GM12878 (cell line): ENCODE measurements around the gene LRFN2. TPM values are rescaled to one million over a fixed set of nuclear protein-coding genes. Genes with fewer than 3 reads are reported as not detected.

Experiments
- ATAC-seq: fragments of 200-7000 bp; cut with Tn5 transposase; 3 replicates; pipeline ENCODE4 v1.9.1; 2020; ENCODE audit warnings: mild to moderate bottlenecking, moderate library complexity
- BruUV-seq: library from RNA; stranded (reverse); fragments of 400-500 nt; replicated peaks from 2 replicates; lab custom pipeline; 2021; lab: Mats Ljungman, UMichigan
- CTCF ChIA-PET: fragments of 300-600 bp; sonication (Branson Sonifier 250); formaldehyde crosslinking; extraction: SDS; loops from one replicate; lab custom pipeline; 2021; ENCODE audit warnings: inconsistent platforms; lab: Yijun Ruan, JAX
- POLR2A ChIA-PET: fragments of 350-600 bp; formaldehyde crosslinking; extraction: SDS; loops from one replicate; lab custom pipeline; 2021; ENCODE audit warnings: inconsistent platforms; lab: Charles Lee
- RAD21 ChIA-PET: fragments of 300-600 bp; sonication (Branson Sonifier 250); formaldehyde crosslinking; loops from one replicate; lab custom pipeline; 2023; ENCODE audit warnings: antibody characterized with exemption; ENCODE audit not compliant: unreplicated experiment; lab: Charles Lee
- SMC1A ChIA-PET: fragments of 300-600 bp; sonication (Branson Sonifier 250); formaldehyde crosslinking; loops from one replicate; lab custom pipeline; 2023; ENCODE audit not compliant: unreplicated experiment, uncharacterized antibody; lab: Charles Lee
- DNase-seq: peaks from one replicate; pipeline ENCODE4 v3.0.0-alpha.2; 2011; ENCODE audit warnings: low read depth, low spot score
- FAIRE-seq: peaks from 3 replicates; lab custom pipeline; 2011; peaks lifted over from hg19 to GRCh38; lab: Jason Lieb, UNC
- H2AFZ ChIP-seq: 2 replicates; pipeline ENCODE4 v1.6.0; 2011; ENCODE audit warnings: low read depth, low read length, control low read depth; ENCODE audit not compliant: control insufficient read depth
- H3K27ac ChIP-seq: 2 replicates; pipeline ENCODE4 v1.5.1; 2011; ENCODE audit warnings: control low read depth; ENCODE audit not compliant: control insufficient read depth, insufficient read depth
- H3K27me3 ChIP-seq, 2 experiments: replicated peaks in 1 of 2; 2 replicates each; pipeline versions ENCODE4 v1.6.0 to v1.6.1; 2011; ENCODE audit warnings: low read length in 1 of 2; ENCODE audit not compliant: control insufficient read depth in 2 of 2, insufficient read depth in 2 of 2
- H3K36me3 ChIP-seq, 2 experiments: 2 replicates each; pipeline ENCODE4 v1.5.1; 2011; ENCODE audit warnings: low read length in 1 of 2; ENCODE audit not compliant: control insufficient read depth in 2 of 2, insufficient read depth in 2 of 2
- H3K4me1 ChIP-seq: 2 replicates; pipeline ENCODE4 v1.6.1; 2011; ENCODE audit warnings: mild to moderate bottlenecking, low read length, moderate library complexity, mixed read lengths; ENCODE audit not compliant: control insufficient read depth, insufficient read depth
- H3K4me2 ChIP-seq: 2 replicates; pipeline ENCODE4 v1.6.0; 2011; ENCODE audit warnings: control low read depth; ENCODE audit not compliant: control insufficient read depth, insufficient read depth
- H3K4me3 ChIP-seq: fragments of 200-600 bp; sonication (generic); 2 replicates; pipeline ENCODE4 v1.5.1; 2016
- H3K79me2 ChIP-seq: 2 replicates; pipeline ENCODE4 v1.6.0; 2011; ENCODE audit warnings: low read length; ENCODE audit not compliant: control insufficient read depth, insufficient read depth
- H3K9ac ChIP-seq: 2 replicates; pipeline ENCODE4 v1.8.0; 2011; ENCODE audit warnings: low read length, control low read depth, mixed read lengths; ENCODE audit not compliant: control insufficient read depth, insufficient read depth
- H3K9me3 ChIP-seq: replicated peaks from 3 replicates; pipeline ENCODE4 v1.5.1; 2011; ENCODE audit warnings: mild to moderate bottlenecking, low read length; ENCODE audit not compliant: control insufficient read depth, insufficient read depth
- H4K20me1 ChIP-seq: 2 replicates; pipeline ENCODE4 v1.6.0; 2011; ENCODE audit not compliant: control insufficient read depth, insufficient read depth
- CBX3 ChIP-seq: fragments of 200-600 bp; sonication (generic); IDR thresholded peaks from 2 replicates; pipeline ENCODE4 v1.6.1; 2016; ENCODE audit warnings: low read depth, borderline replicate concordance
- CHD1 ChIP-seq: IDR thresholded peaks from 2 replicates; pipeline ENCODE4 v1.6.1; 2012; ENCODE audit warnings: low read depth, low read length, improper control_type of control experiment
- CUX1 ChIP-seq: IDR thresholded peaks from 2 replicates; pipeline ENCODE4 v1.6.1; 2012; ENCODE audit warnings: improper control_type of control experiment, low read depth, low read length; ENCODE audit not compliant: insufficient replicate concordance
- EED ChIP-seq: sonication (generic); IDR thresholded peaks from 2 replicates; pipeline ENCODE4 v1.6.1; 2016; ENCODE audit warnings: antibody characterized with exemption, low read depth
- ETV6 ChIP-seq, 2 experiments: fragments of 450-650 bp in 1 of 2; IDR thresholded peaks in 1 of 2; conservative IDR thresholded peaks in 1 of 2; 2 replicates each; pipeline ENCODE4 v1.6.1; 2014; ENCODE audit warnings: antibody characterized with exemption in 1 of 2, borderline replicate concordance in 1 of 2, low read depth in 1 of 2, mild to moderate bottlenecking in 1 of 2, moderate library complexity in 1 of 2
- HDAC6 ChIP-seq: fragments of 200-600 bp; sonication (generic); IDR thresholded peaks from one replicate; pipeline ENCODE4 v1.8.0; 2017; ENCODE audit warnings: antibody characterized with exemption; ENCODE audit not compliant: unreplicated experiment
- NFIC ChIP-seq: IDR thresholded peaks from 2 replicates; pipeline ENCODE4 v1.6.1; 2012; ENCODE audit warnings: low read depth, mild to moderate bottlenecking, inconsistent platforms, low read length, moderate library complexity
- NR2F1 ChIP-seq: fragments of 450-650 bp; conservative IDR thresholded peaks from 2 replicates; pipeline ENCODE4 v1.6.1; 2017; ENCODE audit warnings: mild to moderate bottlenecking
- NRF1 ChIP-seq: conservative IDR thresholded peaks from 2 replicates; pipeline ENCODE4 v1.6.1; 2011; ENCODE audit warnings: mild to moderate bottlenecking, low read depth, low read length, improper control_type of control experiment
- PML ChIP-seq: IDR thresholded peaks from 2 replicates; pipeline ENCODE4 v1.6.1; 2012; ENCODE audit warnings: low read length, inconsistent platforms
- RBBP5 ChIP-seq: fragments of 200-600 bp; sonication (generic); conservative IDR thresholded peaks from 2 replicates; pipeline ENCODE4 v1.6.1; 2016
- SIX5 ChIP-seq: IDR thresholded peaks from 2 replicates; pipeline ENCODE4 v1.6.1; 2011; ENCODE audit warnings: mild to moderate bottlenecking, low read depth, low read length, moderate library complexity; ENCODE audit not compliant: severe bottlenecking
- TCF7 ChIP-seq: IDR thresholded peaks from 2 replicates; pipeline ENCODE4 v1.6.1; 2014; ENCODE audit warnings: antibody characterized with exemption, borderline replicate concordance
- USF1 ChIP-seq: IDR thresholded peaks from 2 replicates; pipeline ENCODE4 v1.6.1; 2011; ENCODE audit warnings: borderline replicate concordance, low read depth, mild to moderate bottlenecking, moderate library complexity, mixed read lengths, low read length; ENCODE audit not compliant: insufficient read depth; ENCODE audit errors: extremely low read length
- ZNF622 ChIP-seq: fragments of 450-650 bp; IDR thresholded peaks from 2 replicates; pipeline ENCODE4 v1.6.1; 2017; ENCODE audit warnings: mild to moderate bottlenecking, inconsistent platforms
- ZZZ3 ChIP-seq: IDR thresholded peaks from 2 replicates; pipeline ENCODE4 v1.6.1; 2011; ENCODE audit warnings: low read depth; ENCODE audit not compliant: control insufficient read depth, insufficient read length
- WGBS: methylation state at CpG from one replicate; pipeline ENCODE4 v1.1.6; 2016; ENCODE audit warnings: low lambda C conversion rate; ENCODE audit not compliant: insufficient replicate concordance, insufficient coverage; ENCODE audit errors: missing lambda C conversion rate; 5-methylcytosine and 5-hydroxymethylcytosine counted together
- in situ Hi-C: fragments of 300-500 bp; cut with MboI; formaldehyde crosslinking; loops from 9 replicates; pipeline ENCODE4 v1.14.3; 2018; ENCODE audit warnings: mixed read lengths
- intact Hi-C: fragments of 100-400 bp; cut with micrococcal nuclease; formaldehyde crosslinking; loops from one replicate; pipeline ENCODE4 v1.14.2; 2022; ENCODE audit not compliant: unreplicated experiment
- polyA plus RNA-seq, 11 experiments: library from polyadenylated mRNA; depleted of rRNA in 4 of 11; unstranded in 6 of 11; stranded (reverse) in 5 of 11; fragments of >200 nt; fragmentation: Nextera tagmentation in 4 of 11; fragmentation: Illumina TruSeq in 1 of 11; extraction: Ambion mirVana in 4 of 11; extraction: Trizol in 1 of 11; gene quantifications; 1 replicate in 1 of 11; 2 replicates in 10 of 11; pipeline versions ENCODE4 v1.2.1 to v1.2.3, GENCODE V29; 2011 to 2016; ENCODE audit warnings: inconsistent platforms in 2 of 11, missing spikeins in 2 of 11, low read depth in 1 of 11
- total RNA-seq, 4 experiments: library from RNA; depleted of rRNA in 3 of 4; stranded (reverse); fragments of >200 nt in 3 of 4; fragmentation: Illumina TruSeq in 1 of 4; extraction: Trizol in 1 of 4; gene quantifications; 2 replicates each; pipeline versions ENCODE4 v1.2.1 to v1.2.3, GENCODE V29; 2013 to 2021
- TF ChIP-seq, protein P1 (sequence below): fragments of 450-650 bp; formaldehyde crosslinking; IDR thresholded peaks from 2 replicates; pipeline ENCODE4 v1.4.0; 2022; ENCODE audit warnings: mild to moderate bottlenecking, moderate library complexity

Gene LRFN2
- total and polyA plus RNA-seq, 10 of the 15 experiments (the other 5 are each of a cell fraction or from before 2014, with no cell fraction given), result not detected

DNA sequence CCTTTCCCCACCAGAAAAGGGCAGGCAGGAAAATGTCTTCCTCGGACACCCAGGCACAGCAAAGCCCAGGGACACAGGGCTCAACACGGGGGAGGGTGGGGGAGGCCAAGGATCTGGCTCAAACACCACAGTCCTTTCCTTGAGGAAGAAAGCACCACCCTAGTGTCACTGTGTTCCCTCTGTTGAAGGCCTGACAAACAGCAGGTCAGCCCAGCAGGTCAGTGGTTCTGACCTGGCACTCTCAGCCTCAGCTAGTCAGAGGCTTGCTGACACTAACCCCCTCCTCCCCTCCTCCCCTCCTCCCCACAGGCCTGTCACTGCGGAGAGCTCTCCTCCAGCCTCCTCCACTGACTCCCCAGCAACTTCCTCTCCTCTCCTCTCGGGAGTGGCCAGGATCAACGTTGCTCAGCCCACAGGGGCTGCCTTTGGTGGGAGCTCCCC is 239.6 kb downstream of the LRFN2 start:
- ATAC-seq (no peak), FAIRE-seq (no peak), DNase-seq (no peak)
- Histone ChIP-seq H3K4me1 (no peaks in the 10 kb centered on the region), H2AFZ (no peak overlapping the region), H3K4me3 (no peak overlapping the region), H3K27ac (no peak overlapping the region), H3K36me3 (no peaks in the 10 kb centered on the region), H3K9me3 (no peaks in the 10 kb centered on the region), H3K27me3 (no peaks in the 10 kb centered on the region; a peak in 1 of 4 replicates), H4K20me1 (no peaks in the 10 kb centered on the region), H3K4me2 (no peak overlapping the region), H3K9ac (no peak overlapping the region), H3K79me2 (no peaks in the 10 kb centered on the region)
- RAD21 ChIA-PET, result no interaction called here
- BruUV-seq, result no TSS peak
- intact Hi-C loops, result no loop called here
- POLR2A ChIA-PET, result no interaction called here
- CTCF ChIA-PET, result no interaction called here
- in situ Hi-C loops, result no loop called here
- WGBS, result 3% methylated on average over 4 of the region's 5 CpGs
- SMC1A ChIA-PET, result no interaction called here
- TF ChIP-seq ZNF622, result no peak
- TF ChIP-seq NR2F1, result no peak
- TF ChIP-seq PML, result no peak
- no peak for TF ChIP-seq CUX1
- no peak for TF ChIP-seq NFIC
- no peak for TF ChIP-seq USF1
- TF ChIP-seq HDAC6, result no peak
- TF ChIP-seq, protein P1, sequence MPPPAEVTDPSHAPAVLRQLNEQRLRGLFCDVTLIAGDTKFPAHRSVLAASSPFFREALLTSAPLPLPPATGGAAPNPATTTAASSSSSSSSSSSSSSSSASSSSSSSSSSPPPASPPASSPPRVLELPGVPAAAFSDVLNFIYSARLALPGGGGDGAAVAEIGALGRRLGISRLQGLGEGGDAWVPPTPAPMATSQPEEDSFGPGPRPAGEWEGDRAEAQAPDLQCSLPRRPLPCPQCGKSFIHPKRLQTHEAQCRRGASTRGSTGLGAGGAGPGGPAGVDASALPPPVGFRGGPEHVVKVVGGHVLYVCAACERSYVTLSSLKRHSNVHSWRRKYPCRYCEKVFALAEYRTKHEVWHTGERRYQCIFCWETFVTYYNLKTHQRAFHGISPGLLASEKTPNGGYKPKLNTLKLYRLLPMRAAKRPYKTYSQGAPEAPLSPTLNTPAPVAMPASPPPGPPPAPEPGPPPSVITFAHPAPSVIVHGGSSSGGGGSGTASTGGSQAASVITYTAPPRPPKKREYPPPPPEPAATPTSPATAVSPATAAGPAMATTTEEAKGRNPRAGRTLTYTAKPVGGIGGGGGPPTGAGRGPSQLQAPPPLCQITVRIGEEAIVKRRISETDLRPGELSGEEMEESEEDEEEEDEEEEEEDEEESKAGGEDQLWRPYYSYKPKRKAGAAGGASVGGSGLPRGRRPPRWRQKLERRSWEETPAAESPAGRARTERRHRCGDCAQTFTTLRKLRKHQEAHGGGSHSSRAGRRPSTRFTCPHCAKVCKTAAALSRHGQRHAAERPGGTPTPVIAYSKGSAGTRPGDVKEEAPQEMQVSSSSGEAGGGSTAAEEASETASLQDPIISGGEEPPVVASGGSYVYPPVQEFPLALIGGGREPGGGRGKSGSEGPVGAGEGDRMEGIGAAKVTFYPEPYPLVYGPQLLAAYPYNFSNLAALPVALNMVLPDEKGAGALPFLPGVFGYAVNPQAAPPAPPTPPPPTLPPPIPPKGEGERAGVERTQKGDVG, result no peak
- TF ChIP-seq ZZZ3, result no peak
- no peak for TF ChIP-seq CHD1
- no peak for TF ChIP-seq SIX5
- TF ChIP-seq RBBP5, result no peak
- no peak for TF ChIP-seq CBX3
- no peak for TF ChIP-seq NRF1
- no peak for TF ChIP-seq EED
- no peak for TF ChIP-seq ETV6 (conservative IDR thresholded peaks at IDR 0.05 in 1 of 2, IDR thresholded peaks at IDR 0.05 in 1 of 2; ENCODE audit: borderline replicate concordance in 1 of 2, low read depth in 1 of 2)
- TF ChIP-seq TCF7, result no peak
